Transverse colon (tissue), 4 donors: ENCODE data around the gene CELSR1.

Source experiments
- POLR2AphosphoS5 ChIP-seq, 3 donors: sonication (generic); formaldehyde crosslinking; IDR thresholded peaks; one replicate each; pipeline ENCODE4 v1.6.1; 2016; ENCODE audit warnings: antibody characterized with exemption in 3 of 3
- TF ChIP-seq, protein P1 (sequence below), 5 experiments: fragments of 200-600 bp in 3 of 5; fragments of 450-650 bp in 2 of 5; sonication (generic) in 3 of 5; IDR thresholded peaks; 1 replicate in 2 of 5; 2 replicates in 3 of 5; pipeline ENCODE4 v1.5.1; 2016 to 2017; ENCODE audit warnings: antibody characterized with exemption in 5 of 5, inconsistent platforms in 3 of 5, mild to moderate bottlenecking in 2 of 5, moderate library complexity in 1 of 5

DNA sequence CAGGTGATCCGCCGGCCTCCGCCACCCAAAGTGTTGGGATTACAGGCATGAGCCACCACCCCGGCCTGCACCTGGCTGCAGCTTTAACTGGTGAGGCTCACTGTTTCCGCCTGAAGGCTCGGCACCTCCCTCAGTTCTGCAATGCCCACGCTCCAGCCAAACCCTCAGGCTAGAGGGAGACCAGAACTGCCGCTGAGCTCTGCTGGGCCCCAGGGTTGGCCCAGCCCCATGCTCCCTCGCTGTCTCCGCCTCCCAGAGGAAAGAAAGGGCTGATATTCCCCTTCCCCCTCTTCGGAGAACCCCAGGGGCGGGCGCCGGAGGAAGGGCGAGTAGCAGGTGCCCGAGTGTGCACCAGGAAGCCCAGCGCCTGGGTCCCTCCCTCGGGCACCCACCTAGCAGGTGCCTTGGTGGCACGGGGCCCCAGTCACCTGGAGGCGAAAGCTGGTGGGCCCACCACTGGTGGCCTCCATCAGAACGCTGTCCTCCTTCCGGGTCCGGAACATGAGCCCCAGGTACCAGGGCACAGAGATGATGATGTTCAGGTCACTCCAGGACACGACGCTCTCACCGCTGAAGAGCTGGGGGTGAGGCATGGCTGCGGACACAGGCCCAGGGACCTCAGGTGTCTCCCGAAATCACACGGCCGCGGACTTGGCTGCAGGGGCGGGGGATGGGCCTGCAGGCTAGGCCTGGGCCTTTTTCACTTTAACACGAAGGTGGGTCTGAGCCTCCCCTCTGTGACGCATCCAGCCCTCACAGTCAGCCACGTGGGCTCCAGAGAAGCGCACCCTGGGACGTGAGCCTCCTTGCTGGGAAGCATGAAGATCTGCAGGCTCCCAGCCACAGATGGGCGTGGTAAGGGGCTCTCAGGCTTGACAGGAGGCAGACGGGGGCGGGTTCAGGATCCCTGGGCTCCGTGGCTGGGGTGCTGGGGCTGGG lies 128.6 kb downstream of the CELSR1 start:
- TF ChIP-seq, protein P1, sequence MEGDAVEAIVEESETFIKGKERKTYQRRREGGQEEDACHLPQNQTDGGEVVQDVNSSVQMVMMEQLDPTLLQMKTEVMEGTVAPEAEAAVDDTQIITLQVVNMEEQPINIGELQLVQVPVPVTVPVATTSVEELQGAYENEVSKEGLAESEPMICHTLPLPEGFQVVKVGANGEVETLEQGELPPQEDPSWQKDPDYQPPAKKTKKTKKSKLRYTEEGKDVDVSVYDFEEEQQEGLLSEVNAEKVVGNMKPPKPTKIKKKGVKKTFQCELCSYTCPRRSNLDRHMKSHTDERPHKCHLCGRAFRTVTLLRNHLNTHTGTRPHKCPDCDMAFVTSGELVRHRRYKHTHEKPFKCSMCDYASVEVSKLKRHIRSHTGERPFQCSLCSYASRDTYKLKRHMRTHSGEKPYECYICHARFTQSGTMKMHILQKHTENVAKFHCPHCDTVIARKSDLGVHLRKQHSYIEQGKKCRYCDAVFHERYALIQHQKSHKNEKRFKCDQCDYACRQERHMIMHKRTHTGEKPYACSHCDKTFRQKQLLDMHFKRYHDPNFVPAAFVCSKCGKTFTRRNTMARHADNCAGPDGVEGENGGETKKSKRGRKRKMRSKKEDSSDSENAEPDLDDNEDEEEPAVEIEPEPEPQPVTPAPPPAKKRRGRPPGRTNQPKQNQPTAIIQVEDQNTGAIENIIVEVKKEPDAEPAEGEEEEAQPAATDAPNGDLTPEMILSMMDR (IDR thresholded peaks at IDR 0.05) = no peak
- no peak for TF ChIP-seq POLR2AphosphoS5 (IDR thresholded peaks at IDR 0.05)
